NCI-H69 (cell line): ENCODE measurements around the gene KIAA1210.

Experiments
- DNase-seq: peaks from one replicate; lab custom pipeline; 2025; lab: John Stamatoyannopoulos, UW

The KIAA1210 gene

DNA sequence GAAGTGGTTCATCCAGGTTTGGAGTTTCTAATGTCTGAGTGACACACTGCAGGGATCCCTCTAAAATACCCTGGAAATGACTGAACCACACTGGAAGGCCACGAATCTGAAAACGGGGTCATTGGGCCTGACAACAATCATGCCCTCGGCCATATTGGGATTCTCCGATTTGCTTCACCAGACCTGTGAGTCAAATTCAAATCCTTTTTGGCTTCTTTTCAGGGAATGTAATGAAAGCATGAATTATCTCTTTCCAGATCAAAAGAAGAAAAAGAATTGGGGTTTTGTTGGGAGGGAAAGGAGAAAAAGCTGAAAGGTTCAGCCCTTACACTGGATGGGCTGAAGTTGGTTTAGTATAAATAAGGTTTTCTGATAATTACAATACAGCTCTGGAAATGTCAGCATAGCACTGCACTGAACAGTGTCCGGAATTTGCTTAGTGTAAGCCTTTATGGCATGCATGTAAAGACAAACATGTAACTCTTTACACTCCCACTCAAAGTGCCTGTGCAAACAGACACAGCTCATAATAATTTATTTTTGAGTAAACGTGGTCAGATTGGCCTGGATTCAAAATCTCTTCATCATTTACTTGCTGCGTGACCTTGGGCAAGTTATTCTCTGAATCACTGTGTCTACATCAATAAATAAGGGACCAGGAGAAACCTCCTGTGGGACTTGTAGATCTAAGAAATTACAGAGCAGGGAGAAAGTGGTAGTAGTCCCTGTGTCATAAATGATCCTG lies 33.4 kb downstream of the KIAA1210 start:
- DNase-seq = peak; percentile 59

DNA sequence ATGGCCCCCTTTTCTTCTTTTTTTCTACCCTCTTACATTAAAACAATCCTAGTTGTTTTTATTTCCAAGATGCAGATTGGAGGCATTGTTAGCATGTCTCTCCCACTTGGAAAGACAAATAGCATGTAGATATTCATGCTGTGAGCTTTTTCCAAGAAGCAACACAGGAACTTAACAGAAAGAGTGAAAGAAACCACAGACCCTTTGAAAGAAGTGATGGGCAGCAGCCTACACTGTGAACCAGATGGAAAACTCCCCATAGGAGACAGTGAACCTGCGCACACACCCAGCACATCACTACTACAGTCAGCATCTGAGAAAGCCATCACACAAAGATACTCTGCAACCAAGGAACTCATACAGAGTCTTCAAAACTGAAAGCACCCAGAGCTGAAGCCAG lies 37.0 kb downstream of the KIAA1210 start:
- no peak for DNase-seq

DNA sequence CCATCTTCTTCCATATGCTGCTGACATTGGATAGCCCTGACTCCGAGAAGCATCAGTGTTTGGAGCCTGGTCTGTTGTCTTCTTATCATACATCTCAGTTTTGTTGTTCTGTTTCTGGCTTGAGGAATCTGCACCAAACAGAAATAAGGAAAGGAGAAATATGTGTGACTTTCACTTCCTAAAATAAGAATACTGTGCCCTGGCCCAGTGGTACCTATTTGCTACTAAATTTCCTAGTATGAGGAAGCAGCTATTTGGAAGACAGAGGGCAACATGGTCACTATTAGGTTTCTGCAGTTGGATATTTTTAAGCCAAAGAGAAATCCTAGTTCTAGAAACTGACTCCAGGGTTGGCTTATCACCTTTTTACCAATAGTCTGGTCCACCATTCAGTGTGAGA lies 38.0 kb downstream of the KIAA1210 start:
- no peak for DNase-seq

DNA sequence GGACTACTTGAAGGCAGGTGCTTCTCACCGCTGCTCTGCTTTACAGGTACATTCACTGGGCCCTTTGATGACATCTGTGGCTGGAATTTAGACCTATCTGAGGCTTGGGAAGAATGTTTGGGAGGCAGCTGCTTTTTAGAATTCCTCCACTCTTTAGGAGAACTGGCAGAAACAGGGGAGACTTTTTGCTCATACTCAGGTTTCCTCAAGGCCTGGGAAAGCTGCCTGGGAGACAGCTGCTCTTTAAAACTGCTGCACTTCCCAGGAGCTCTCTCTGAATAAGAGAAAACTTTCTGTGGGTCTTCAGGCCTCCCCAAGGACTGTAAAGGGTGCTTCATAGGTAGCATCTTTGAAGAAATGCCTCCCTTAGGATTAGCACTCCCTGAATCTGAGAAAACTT lies 40.5 kb downstream of the KIAA1210 start:
- no peak for DNase-seq

DNA sequence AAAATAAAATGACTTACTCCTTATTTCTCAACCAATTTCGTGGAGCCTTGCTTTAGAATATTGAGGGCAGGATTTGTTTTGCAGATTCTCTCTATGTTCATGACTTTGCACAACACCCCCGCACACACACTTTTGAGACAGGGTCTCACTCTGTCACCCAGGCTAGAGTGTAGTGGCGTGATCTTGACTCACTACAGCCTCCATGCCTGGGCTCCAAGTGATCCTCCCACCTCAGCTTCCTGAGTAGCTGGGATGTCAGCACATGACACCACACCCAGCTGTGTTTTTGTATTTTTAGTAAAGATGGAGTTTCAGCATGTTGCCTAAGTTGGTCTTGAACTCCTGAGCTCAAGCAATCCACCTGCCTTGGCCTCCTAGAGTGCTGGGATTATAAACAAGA lies 42.8 kb downstream of the KIAA1210 start:
- no peak for DNase-seq

DNA sequence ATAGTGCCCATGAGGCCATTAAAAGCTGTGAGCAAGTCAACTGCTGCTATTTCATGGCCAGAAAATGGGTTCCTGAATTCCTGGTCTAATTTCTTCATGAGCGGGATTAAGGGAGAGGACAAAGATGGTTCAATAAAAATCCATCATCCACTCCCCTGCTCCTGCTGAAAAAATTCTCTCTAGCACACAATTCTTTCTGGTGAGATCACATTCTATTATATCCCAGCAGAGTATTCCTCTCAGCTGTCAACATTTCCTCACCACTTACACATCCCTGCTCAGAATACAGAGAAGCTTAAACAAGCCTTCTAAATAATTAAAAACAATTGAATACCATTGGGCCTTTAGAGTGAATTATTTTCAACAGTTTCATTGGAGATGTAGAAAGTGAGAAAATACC lies 45.3 kb downstream of the KIAA1210 start:
- DNase-seq = no peak

DNA sequence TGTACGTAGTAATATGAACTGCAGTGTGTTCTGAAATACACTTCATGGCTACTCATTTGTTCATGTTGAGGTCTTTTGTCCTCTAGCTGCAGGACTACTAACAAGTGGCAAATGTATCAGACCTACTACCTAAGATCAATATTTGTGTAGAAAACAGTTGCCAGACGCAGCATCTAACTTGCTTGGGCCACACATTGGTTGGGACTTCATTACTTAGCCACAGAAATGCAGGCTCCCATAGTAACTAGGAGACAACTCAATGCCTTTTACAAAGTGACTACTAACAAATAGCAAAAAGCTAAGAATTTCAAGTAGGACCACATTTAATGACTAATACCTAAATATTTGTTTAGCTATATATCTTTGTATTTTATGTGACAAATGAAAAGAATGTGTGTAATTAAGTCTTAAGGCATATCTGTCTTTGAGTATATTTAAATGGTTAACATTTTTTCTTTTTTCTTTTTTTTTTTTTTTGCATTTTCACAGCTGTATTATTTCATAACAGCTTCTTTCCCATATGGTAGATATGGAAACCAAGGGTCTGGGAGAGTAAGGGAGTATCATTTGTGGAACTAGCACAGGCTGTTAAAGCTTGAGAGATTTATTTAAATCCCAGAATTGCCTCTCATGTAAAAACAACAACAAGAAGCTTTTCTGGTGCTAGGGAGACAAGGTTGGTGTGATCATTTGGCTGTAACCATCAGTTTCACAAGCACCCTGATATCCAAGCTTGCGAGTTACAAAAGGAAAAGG lies 52.2 kb downstream of the KIAA1210 start:
- DNase-seq = no peak

DNA sequence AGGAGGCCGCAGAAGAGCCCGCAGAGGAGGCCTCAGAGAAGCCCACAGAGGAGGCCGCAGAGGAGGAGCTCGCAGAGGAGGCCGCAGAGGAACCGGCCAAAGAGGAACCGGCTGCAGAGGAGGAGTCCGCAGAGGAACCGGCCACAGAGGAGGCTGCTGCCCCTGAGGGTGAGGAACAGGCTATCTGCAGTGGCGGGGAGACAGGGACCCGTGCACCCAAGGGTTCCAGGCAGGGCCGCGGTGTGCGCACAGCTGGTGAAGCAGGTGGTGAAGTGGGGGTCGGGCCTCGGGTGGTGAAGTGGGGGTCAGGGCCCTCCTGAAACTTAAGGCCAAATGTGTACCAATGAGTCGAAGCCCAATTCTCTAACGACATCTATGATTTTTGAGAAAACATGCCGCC lies 53.7 kb downstream of the KIAA1210 start:
- DNase-seq = no peak

DNA sequence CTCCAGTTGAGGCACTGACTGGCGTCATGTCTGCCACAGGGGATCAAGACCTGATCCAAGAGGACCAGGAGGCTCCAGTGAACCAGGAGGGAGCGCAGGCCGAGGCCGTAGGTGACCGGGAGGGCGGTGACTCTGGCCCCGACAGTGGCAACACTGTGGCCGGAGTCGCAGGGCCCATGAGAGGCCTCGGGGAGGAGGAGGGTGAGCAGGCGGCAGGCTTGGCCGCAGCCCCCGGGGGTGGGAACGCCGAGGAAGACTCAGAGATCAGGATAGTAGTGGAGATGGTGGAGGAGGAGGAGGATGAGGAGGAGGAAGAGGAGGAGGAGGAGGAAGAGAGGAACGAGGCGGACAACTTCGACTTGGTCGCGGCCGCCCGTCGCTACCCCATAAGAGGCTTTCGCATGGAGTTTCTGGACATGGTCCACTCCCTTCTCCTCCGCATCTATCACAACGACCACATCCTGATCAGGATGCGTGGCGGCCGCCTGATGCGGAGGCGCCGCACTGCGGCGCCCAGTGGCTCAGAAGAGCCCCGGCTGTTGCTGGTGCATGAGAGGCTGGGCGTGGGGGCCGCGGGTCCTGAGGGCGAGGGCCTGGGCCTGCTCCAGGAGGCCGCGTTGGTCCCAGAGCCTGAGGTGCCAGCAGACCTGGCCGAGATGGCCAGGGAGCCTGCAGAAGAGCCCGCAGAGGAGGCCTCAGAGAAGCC lies 54.3 kb downstream of the KIAA1210 start:
- DNase-seq = no peak

DNA sequence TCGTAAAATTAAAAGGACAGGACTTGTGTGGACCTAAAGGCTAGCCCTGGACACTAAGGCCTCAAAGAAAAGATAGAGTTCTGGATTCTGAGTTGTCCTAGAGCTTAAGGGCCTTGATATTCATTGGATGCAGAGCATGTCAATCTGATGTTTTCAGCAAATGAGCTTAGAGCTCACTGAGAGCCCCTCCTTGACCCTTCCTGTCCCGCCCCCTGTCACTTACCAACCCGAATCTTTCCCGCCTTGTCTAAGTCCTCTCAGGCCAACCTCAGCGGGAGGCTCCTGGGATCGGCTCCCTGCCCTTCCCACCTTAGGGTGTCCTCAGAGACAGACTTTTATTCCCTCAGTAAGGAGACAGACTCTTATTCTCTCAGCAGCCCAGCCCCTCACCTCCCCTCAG lies 54.9 kb downstream of the KIAA1210 start, which contains the start of gene CT47C1:
Gene CT47C1 (plus strand): TSS at position 250 of the 400 bp plus-strand sequence. CDS start 233 bp downstream, outside the sequence.
- no peak for DNase-seq

DNA sequence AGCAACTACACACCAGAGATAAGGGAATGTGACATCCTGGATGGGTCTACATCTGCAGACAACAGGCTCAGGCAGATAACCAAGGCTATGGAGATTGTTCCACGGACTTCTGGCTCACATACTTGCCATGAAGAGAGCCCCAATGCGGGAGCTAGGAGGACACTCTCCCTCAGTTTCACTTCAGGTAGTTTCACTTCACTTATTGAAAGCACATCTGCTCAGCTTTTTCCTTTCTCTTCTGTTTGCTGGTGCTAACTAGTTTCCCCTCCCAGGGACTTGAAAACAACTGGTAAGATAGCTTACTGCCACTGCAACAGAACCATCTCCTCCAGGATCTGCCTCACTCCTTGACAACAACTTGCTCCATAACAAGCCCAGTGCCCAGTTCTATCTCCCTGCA lies 56.2 kb downstream of the KIAA1210 start:
- no peak for DNase-seq

DNA sequence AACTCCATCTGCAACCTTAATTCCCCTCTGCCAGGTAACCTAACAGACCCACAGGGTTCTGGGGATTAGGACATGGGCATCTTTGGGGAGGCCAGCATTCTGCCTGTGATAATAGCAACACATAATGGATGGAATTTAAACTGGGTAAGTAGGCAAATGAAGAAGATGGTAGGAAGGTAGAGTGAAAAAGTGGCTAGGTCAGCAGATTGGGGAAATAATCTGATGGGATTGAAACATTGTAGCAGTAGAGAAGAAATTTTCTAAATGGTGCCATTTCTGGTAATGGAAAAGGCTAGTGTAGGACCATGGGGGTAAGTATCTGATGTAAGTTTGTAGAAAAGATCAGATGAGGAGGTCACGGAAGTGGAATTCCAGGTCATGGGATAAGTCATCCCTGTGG lies 57.9 kb downstream of the KIAA1210 start:
- DNase-seq = no peak

DNA sequence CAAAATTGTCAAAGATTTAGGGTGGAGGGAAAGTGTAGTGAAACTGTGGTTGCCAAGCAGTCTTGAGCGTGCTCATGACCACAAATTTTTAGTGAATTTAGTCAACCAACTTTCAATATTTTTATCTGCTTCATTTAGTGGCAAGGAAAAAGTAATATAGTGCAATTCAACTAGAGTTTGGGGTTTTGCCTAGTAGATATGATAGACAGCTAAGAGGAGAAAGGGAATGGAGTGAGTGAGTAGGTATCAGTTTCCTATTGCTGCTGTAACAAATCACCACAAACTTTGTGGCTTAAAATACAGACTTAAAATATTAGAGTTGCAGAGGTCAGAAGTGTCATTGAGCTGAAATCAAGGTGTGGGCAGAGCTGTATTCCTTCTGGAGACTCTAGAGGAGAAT lies 58.5 kb downstream of the KIAA1210 start:
- DNase-seq = no peak

DNA sequence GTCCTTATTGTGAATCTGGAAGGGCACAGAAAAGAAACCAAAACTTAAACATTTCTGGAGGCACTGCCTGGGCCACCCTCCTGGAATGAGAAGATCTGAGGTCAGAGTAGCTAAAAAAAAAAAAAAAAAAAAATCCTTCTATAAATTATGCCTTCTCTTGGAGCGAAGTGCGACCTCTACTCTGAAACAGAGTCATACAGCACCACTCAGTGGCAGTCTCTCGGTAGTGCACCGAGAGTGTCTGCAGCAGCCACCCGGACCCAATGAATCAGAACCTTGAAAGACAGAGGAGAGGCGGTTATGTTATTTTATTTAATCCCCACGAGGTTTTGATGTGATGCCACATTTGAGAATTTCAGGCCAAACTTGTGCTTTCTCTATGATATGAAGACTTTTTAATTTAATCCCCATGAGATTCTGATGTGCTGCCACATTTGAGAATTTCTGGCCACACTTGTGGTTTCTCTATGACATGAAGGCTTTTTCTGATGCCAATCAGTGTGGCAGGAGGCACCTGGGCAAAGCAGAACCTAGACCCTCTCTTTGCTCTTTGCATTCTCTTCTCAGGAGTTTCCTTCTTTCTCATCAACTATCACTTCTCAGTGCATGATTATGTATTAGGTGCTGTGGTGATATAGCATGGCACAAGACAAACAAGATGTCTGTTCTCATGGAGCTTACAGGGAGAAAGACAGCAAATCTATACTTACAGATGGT lies 60.4 kb downstream of the KIAA1210 start:
- DNase-seq = peak; percentile 55

DNA sequence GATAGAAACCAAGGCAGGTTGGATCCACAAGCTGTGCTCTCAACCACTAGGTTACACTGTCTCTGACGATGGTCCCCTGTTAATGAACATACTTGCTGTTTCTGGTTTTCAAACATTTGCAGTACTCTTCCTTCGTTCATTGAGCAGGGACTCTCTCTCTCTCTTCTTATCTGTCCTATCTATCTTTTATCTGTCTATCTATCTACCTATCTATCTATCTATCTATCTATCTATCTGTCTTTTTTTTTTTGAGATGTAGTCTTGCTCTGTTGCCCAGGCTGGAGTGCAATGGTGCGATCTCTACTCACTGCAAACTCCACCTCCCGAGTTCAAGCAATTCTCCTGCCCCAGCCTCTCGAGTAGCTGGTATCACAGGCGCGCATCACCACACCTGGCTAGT lies 64.2 kb downstream of the KIAA1210 start:
- no peak for DNase-seq

DNA sequence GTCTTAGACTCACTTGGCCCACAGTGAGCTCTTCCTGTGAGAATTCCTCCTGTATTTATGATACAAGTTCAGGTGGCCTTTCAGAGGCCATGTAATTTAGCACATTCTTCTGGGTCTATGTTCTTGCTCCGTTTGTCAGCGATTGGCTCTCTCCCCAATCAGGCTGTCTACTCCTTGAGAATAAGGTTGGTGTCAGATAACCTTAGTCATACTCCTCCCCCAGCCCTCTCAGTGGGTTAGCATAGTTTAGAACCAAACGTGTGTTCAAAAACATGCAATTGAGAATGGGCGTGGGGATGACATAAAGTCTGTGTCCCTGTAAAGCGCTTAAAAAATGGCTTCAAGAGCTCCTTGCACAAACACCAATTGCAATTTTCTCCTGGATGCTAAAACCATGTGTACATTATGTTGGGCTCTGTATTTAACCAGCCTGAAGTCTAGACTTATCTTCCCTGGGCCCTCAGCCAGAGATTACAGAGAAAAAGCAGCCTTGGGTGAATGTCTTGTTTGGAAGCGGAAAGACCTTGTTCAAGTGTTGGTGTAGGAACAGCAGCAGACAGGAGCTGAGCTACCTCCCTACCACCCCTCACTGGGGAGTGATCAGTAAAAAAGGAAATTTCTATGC lies 64.8 kb downstream of the KIAA1210 start:
- DNase-seq = peak; percentile 31

DNA sequence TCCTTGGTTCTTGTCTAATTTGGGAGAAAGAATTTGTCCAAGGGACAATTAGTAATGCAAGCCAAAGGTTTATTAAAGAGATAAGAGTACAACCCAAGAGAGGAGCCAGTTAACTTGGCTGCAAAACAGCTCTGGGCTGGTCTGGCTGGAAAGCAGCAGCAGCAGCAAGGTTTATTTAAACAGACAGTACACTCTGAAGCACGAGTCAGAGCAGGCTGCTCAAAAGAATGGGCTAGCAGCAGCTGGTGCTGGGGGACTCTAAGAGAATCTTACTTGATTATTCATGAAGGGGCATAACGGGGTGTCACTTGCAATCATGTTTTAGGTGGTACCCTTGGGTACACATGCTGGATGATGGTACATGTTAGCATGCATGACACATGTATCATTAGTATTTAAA lies 71.9 kb downstream of the KIAA1210 start:
- DNase-seq = no peak

DNA sequence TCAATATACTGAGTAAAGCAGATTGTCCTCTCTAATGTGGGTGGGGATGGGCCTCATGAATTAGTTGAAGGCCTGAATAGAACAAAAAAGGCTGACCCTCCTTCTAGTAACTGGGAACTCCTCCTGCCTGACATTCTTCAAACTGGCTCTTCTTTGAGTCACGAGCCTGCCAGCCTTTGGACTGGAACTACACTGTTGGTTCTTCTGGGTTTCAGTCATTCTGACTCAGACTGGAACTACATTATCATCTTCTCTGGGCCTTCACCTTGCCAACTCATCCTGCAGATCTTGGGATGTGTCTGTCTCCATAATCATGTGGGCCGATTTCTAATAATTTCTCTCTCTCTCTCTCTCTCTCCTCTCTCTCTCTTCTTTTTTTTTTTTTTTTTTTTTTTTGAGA lies 81.7 kb downstream of the KIAA1210 start:
- DNase-seq = no peak

DNA sequence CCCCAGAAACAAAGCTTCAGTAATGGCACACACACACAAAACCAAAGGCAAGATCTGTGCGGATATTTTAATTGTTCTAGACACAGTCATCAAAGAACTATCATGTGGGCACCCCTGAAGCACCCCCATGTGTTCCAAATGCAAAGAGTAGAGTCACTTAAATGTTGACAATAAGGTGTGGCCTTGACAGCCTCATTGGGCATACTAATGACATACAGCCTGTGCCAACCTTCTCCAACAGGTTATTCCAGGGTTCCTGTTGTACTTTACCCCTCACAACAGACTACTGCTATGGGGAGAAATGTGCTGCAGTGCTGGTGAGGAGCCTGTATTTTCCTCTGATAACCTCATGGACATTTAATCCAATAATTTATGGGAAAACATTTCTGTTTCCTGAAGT lies 84.6 kb downstream of the KIAA1210 start:
- DNase-seq = no peak

DNA sequence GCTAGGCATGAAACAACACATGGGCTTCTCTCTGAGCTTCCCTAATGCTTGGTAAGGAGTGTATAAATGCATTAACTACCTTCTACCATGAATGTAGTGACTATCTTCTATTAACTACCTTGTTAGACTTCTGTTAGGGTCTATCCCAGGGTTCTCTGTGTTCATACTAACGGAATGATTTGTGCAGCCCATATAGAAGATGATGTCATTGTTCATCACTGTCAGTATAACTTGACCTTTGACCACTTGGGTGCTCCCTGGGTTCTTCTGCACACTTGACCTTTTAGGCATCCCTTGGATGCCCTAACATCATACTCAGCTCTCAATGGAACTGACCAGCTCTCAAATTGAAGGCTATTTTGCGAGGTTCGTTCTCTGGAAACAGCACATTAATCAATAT lies 85.6 kb downstream of the KIAA1210 start:
- DNase-seq = no peak

DNA sequence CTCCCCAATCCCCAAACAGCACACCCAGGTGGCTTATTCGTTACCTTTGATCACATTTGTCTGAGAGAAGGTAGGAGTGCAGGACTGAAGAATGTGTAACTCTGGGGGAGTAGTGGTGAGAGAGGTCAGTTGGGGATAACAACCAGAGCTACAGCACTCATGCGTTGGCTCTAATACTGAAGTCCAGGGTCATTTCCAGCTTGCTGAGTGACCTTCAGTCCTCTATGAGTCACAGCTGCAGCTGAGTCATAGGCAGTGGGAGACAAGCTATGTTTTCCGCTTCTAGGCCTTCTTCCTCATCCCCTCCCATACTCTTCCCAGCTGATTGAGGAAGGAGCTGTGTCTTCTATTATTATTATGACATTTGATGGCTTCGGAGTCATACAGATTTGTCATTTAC lies 86.4 kb downstream of the KIAA1210 start:
- DNase-seq = peak; percentile 4

DNA sequence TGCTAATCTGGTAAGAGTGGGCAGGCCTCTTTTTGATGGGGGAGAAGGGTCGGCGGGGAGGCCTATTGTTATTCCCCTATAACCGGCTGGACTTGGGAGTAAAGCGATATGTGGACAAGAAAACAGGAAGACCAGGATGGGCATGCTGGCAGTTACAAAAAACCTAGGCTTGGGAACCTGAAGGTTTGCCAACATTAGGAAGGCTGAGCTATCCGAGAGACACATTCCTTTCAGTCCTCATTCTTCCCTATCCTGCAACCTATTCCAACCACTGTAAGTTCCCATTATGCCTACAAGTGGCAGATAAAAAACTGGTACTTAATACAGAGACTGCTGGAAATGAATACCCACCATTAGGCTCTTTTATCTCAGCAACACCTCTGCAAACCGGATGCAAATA lies 87.2 kb downstream of the KIAA1210 start:
- DNase-seq = no peak
